GF-D8 (cell line): ENCODE data around the gene CGNL1.

Experiments
- DNase-seq: peaks from one replicate; lab custom pipeline; 2025; lab: John Stamatoyannopoulos, UW

Gene CGNL1

GRCh38 chr15:57354436-57355123 lies 21.7 kb upstream of the CGNL1 start:
- no peak for DNase-seq

GRCh38 chr15:57355259-57355658 lies 21.0 kb upstream of the CGNL1 start:
- no peak for DNase-seq

GRCh38 chr15:57356178-57356577 lies 20.1 kb upstream of the CGNL1 start:
- DNase-seq: no peak

- DNase-seq: no peak
Observed at GRCh38 chr15:57356636-57357035, 19.7 kb upstream of the CGNL1 start.

GRCh38 chr15:57357799-57358198 lies 18.5 kb upstream of the CGNL1 start:
- DNase-seq: no peak

GRCh38 chr15:57358571-57358970 lies 17.7 kb upstream of the CGNL1 start:
- DNase-seq: peak; percentile 21

GRCh38 chr15:57363661-57364060 lies 12.6 kb upstream of the CGNL1 start:
- DNase-seq: no peak

GRCh38 chr15:57364282-57365007 lies 11.9 kb upstream of the CGNL1 start:
- DNase-seq: peak; percentile 36

GRCh38 chr15:57367556-57367955 lies 8.7 kb upstream of the CGNL1 start:
- DNase-seq: no peak

- no peak for DNase-seq
Observed at GRCh38 chr15:57370929-57371328, 5.4 kb upstream of the CGNL1 start.

- DNase-seq: no peak
Observed at GRCh38 chr15:57373251-57373881, 2.9 kb upstream of the CGNL1 start.

- no peak for DNase-seq
Observed at GRCh38 chr15:57373882-57374276, 2.4 kb upstream of the CGNL1 start.

- DNase-seq: no peak
Observed at GRCh38 chr15:57376696-57377477, 582 bp downstream of the CGNL1 start.

- DNase-seq: no peak
Observed at GRCh38 chr15:57377478-57377847, 1.2 kb downstream of the CGNL1 start.

- DNase-seq: no peak
Observed at GRCh38 chr15:57379487-57379886, 3.2 kb downstream of the CGNL1 start.

GRCh38 chr15:57380854-57381253 lies 4.5 kb downstream of the CGNL1 start:
- DNase-seq: no peak

- no peak for DNase-seq
Observed at GRCh38 chr15:57382215-57382614, 5.9 kb downstream of the CGNL1 start.

GRCh38 chr15:57382969-57383368 lies 6.7 kb downstream of the CGNL1 start:
- no peak for DNase-seq

- DNase-seq: no peak
Observed at GRCh38 chr15:57384024-57384423, 7.7 kb downstream of the CGNL1 start.

- DNase-seq: no peak
Observed at GRCh38 chr15:57384816-57385215, 8.5 kb downstream of the CGNL1 start.

GRCh38 chr15:57385923-57386390 lies 9.7 kb downstream of the CGNL1 start:
- no peak for DNase-seq

- no peak for DNase-seq
Observed at GRCh38 chr15:57386976-57387375, 10.7 kb downstream of the CGNL1 start.
